Activated CD4-positive, alpha-beta T cell treated with anti-CD3 and anti-CD28 coated beads, Interleukin-2, amount 10 ng/mL, durations not matched to agents 7 days and 5 days (primary cell): ENCODE data around the gene MRPL43. TPM values are rescaled to one million over a fixed set of nuclear protein-coding genes. Genes with fewer than 3 reads are reported as not detected.

ENCODE experiments used
- CTCF ChIA-PET: fragments of 350-600 bp; sonication (Branson Sonifier 250); formaldehyde crosslinking; loops from one replicate; lab custom pipeline; 2021; ENCODE audit warnings: antibody characterized with exemption; lab: Charles Lee
- POLR2A ChIA-PET: fragments of 350-600 bp; sonication (Branson Sonifier 250); formaldehyde crosslinking; loops from one replicate; lab custom pipeline; 2021; ENCODE audit warnings: antibody characterized with exemption; lab: Charles Lee
- DNase-seq: peaks from one replicate; pipeline ENCODE4 v3.0.0-alpha.2; 2020
- H3K27ac Mint-ChIP-seq: one replicate; pipeline ENCODE4 v1.8.0; 2021; ENCODE audit warnings: mild to moderate bottlenecking, moderate library complexity, mixed read lengths
- H3K27me3 Mint-ChIP-seq: one replicate; pipeline ENCODE4 v1.8.0; 2021; ENCODE audit warnings: mixed read lengths
- H3K36me3 Mint-ChIP-seq: one replicate; pipeline ENCODE4 v1.8.0; 2021; ENCODE audit warnings: low read depth, mixed read lengths
- H3K4me1 Mint-ChIP-seq: one replicate; pipeline ENCODE4 v1.8.0; 2021; ENCODE audit warnings: mixed read lengths
- H3K4me3 Mint-ChIP-seq: one replicate; pipeline ENCODE4 v1.8.0; 2021; ENCODE audit warnings: mild to moderate bottlenecking, moderate library complexity, mixed read lengths
- H3K9me3 Mint-ChIP-seq: one replicate; pipeline ENCODE4 v1.8.0; 2021; ENCODE audit warnings: mixed read lengths
- microRNA-seq: library from miRNA; unstranded; fragments of <30 nt; microRNA quantifications from one replicate; pipeline ENCODE4 v1.2.0, GENCODE V29; 2021; ENCODE audit warnings: borderline microRNAs expressed, borderline replicate concordance
- total RNA-seq, 2 experiments: library from RNA; stranded (reverse); gene quantifications; one replicate each; pipeline ENCODE4 v1.2.3, GENCODE V29; 2021

MRPL43 gene
- total RNA-seq, 2 experiments from 2014 or later, result 55.9 to 57.0 TPM

GRCh38 chr10:100965820-100966219 is 21.5 kb downstream of the MRPL43 start:
- Mint-ChIP-seq H3K9me3 (no peaks in the 10 kb centered on the region), H3K27ac (no peak overlapping the region), H3K36me3 (peaks cover 20% of the 10 kb centered on the region), H3K4me1 (peaks cover 14% of the 10 kb centered on the region), H3K4me3 (no peak overlapping the region), H3K27me3 (peaks cover 5% of the 10 kb centered on the region)
- ChIA-PET POLR2A (interaction anchor here (1.0 kb wide), 1 partner anchor 622 kb away, joined by 5 read pairs; no protein-coding TSS in a partner anchor), CTCF (interaction anchor here (0.6 to 1.5 kb wide), 5 partner anchors 10 to 130 kb away, joined by 3 to 4 read pairs (median 3); no protein-coding TSS in a partner anchor)
- DNase-seq, result no peak

GRCh38 chr10:100963826-100964225 is 23.5 kb downstream of the MRPL43 start:
- Mint-ChIP-seq H3K4me3 (no peak overlapping the region), H3K9me3 (no peaks in the 10 kb centered on the region), H3K4me1 (peaks cover 7% of the 10 kb centered on the region), H3K27ac (no peak overlapping the region), H3K27me3 (no peaks in the 10 kb centered on the region), H3K36me3 (peaks cover 38% of the 10 kb centered on the region)
- DNase-seq, result no peak
- POLR2A ChIA-PET, result no interaction called here
- CTCF ChIA-PET, result interaction anchor here (1.2 kb wide), 1 partner anchor 104 kb away, joined by 3 read pairs; no protein-coding TSS in a partner anchor

- Mint-ChIP-seq H3K4me1 (peaks cover under 1% of the 10 kb centered on the region), H3K27me3 (no peaks in the 10 kb centered on the region), H3K36me3 (peaks cover 43% of the 10 kb centered on the region), H3K9me3 (no peaks in the 10 kb centered on the region), H3K4me3 (no peak overlapping the region), H3K27ac (no peak overlapping the region)
- ChIA-PET POLR2A (no interaction called here), CTCF (no interaction called here)
- no peak for DNase-seq
Measured at GRCh38 chr10:100962351-100963080, 24.8 kb downstream of the MRPL43 start.

GRCh38 chr10:100960251-100960650 is 27.0 kb downstream of the MRPL43 start:
- DNase-seq, result no peak
- CTCF ChIA-PET, result no interaction called here
- POLR2A ChIA-PET, result no interaction called here
- H3K27ac Mint-ChIP-seq, result no peak overlapping the region
- peaks cover 46% of the 10 kb centered on the region for H3K36me3 Mint-ChIP-seq
- no peak overlapping the region for H3K4me3 Mint-ChIP-seq
- no peaks in the 10 kb centered on the region for H3K27me3 Mint-ChIP-seq
- H3K4me1 Mint-ChIP-seq, result peaks cover 11% of the 10 kb centered on the region
- H3K9me3 Mint-ChIP-seq, result no peaks in the 10 kb centered on the region

GRCh38 chr10:100948916-100949315 is 38.4 kb downstream of the MRPL43 start:
- peaks cover 44% of the 10 kb centered on the region for H3K36me3 Mint-ChIP-seq
- no peaks in the 10 kb centered on the region for H3K9me3 Mint-ChIP-seq
- no peak overlapping the region for H3K4me3 Mint-ChIP-seq
- ChIA-PET POLR2A (no interaction called here), CTCF (interaction anchor here (1.1 to 1.6 kb wide), 2 partner anchors 17 to 49 kb away, joined by 3 to 5 read pairs; no protein-coding TSS in a partner anchor)
- no peak for DNase-seq
- no peak overlapping the region for H3K27ac Mint-ChIP-seq
- no peaks in the 10 kb centered on the region for H3K27me3 Mint-ChIP-seq
- H3K4me1 Mint-ChIP-seq, result peaks cover 10% of the 10 kb centered on the region

GRCh38 chr10:100945754-100946153 is 41.5 kb downstream of the MRPL43 start:
- ChIA-PET CTCF (no interaction called here), POLR2A (no interaction called here)
- H3K36me3 Mint-ChIP-seq, result peaks cover 56% of the 10 kb centered on the region
- peaks cover 20% of the 10 kb centered on the region for H3K4me1 Mint-ChIP-seq
- H3K27me3 Mint-ChIP-seq, result no peaks in the 10 kb centered on the region
- no peak overlapping the region for H3K4me3 Mint-ChIP-seq
- no peaks in the 10 kb centered on the region for H3K9me3 Mint-ChIP-seq
- H3K27ac Mint-ChIP-seq, result no peak overlapping the region
- no peak for DNase-seq

GRCh38 chr10:100943508-100943907 is 43.8 kb downstream of the MRPL43 start:
- ChIA-PET CTCF (interaction anchor here (1.0 kb wide), 1 partner anchor 380 kb away, joined by 5 read pairs; no protein-coding TSS in a partner anchor), POLR2A (no interaction called here)
- H3K4me3 Mint-ChIP-seq, result peak overlapping the region; percentile 54

GRCh38 chr10:100942229-100942628 is 45.1 kb downstream of the MRPL43 start:
- H3K4me3 Mint-ChIP-seq, result no peak overlapping the region
- DNase-seq, result no peak
- H3K9me3 Mint-ChIP-seq, result no peaks in the 10 kb centered on the region
- POLR2A ChIA-PET, result no interaction called here
- H3K27ac Mint-ChIP-seq, result no peak overlapping the region
- peaks cover 17% of the 10 kb centered on the region for H3K4me1 Mint-ChIP-seq
- no peaks in the 10 kb centered on the region for H3K27me3 Mint-ChIP-seq
- CTCF ChIA-PET, result no interaction called here
- peaks cover 59% of the 10 kb centered on the region for H3K36me3 Mint-ChIP-seq

More at GRCh38 chr10:100943508-100943907, 43.8 kb downstream of the MRPL43 start:
- DNase-seq, result no peak
- Mint-ChIP-seq H3K9me3 (no peaks in the 10 kb centered on the region), H3K36me3 (peaks cover 59% of the 10 kb centered on the region), H3K4me1 (peaks cover 17% of the 10 kb centered on the region), H3K27ac (peak overlapping the region; percentile 84), H3K27me3 (no peaks in the 10 kb centered on the region)

- H3K4me1 Mint-ChIP-seq, result peaks cover 16% of the 10 kb centered on the region
- ChIA-PET POLR2A (no interaction called here), CTCF (interaction anchor here (0.6 to 1.1 kb wide), 2 partner anchors 16 to 17 kb away, joined by 3 to 4 read pairs; no protein-coding TSS in a partner anchor)
- H3K9me3 Mint-ChIP-seq, result no peaks in the 10 kb centered on the region
- no peak for DNase-seq
- peaks cover 49% of the 10 kb centered on the region for H3K36me3 Mint-ChIP-seq
- no peak overlapping the region for H3K27ac Mint-ChIP-seq
- no peak overlapping the region for H3K4me3 Mint-ChIP-seq
- H3K27me3 Mint-ChIP-seq, result no peaks in the 10 kb centered on the region
Measured at GRCh38 chr10:100939763-100940344, 47.4 kb downstream of the MRPL43 start.

Small RNAs within 50 kb of the gene (microRNA-seq; reads per million reads assigned to microRNA genes)
- gene MIR608, result not detected

Other genes starting within 250 kb of the MRPL43 start
- not detected for gene PAX2, start 241.9 kb downstream of the MRPL43 start, total RNA-seq
- gene SLF2, start 74.5 kb downstream of the MRPL43 start, total RNA-seq, result 10 to 100 TPM; 39.1 to 41.3 TPM
- 1 to 10 TPM; 1.1 to 1.6 TPM for gene SEMA4G, start 18.0 kb downstream of the MRPL43 start, total RNA-seq
- 10 to 100 TPM in 1 of 2 experiments, 1 to 10 TPM in 1; 9.9 to 11.6 TPM for gene TWNK, start within 50 bp of the MRPL43 start, total RNA-seq
- 10 to 100 TPM; 17.5 to 18.8 TPM for gene LZTS2, start 12.3 kb upstream of the MRPL43 start, total RNA-seq
- under 1 TPM; 0.65 to 0.74 TPM for gene PDZD7, start 43.6 kb upstream of the MRPL43 start, total RNA-seq
- gene SFXN3, start 43.7 kb upstream of the MRPL43 start, total RNA-seq, result 10 to 100 TPM; 39.5 to 43.5 TPM
- under 1 TPM; 0.27 to 0.55 TPM for gene KAZALD1, start 74.5 kb upstream of the MRPL43 start, total RNA-seq
- not detected for gene TLX1, start 143.8 kb upstream of the MRPL43 start, total RNA-seq
- gene LBX1, start 242.0 kb upstream of the MRPL43 start, total RNA-seq, result not detected